VCaP (cell line): ENCODE results near the gene ADGRA3.

Experiments used
- H3K27ac ChIP-seq: fragments of 450-650 bp; 2 replicates; pipeline ENCODE4 v1.5.1; 2017
- TF ChIP-seq, protein P1 (sequence below): fragments of 450-650 bp; conservative IDR thresholded peaks from 2 replicates; pipeline ENCODE4 v1.5.1; 2017; ENCODE audit warnings: mild to moderate bottlenecking, moderate library complexity

ADGRA3 gene

GRCh38 chr4:22512306-22512705 is 3.6 kb downstream of the ADGRA3 start:
- TF ChIP-seq, protein P1, sequence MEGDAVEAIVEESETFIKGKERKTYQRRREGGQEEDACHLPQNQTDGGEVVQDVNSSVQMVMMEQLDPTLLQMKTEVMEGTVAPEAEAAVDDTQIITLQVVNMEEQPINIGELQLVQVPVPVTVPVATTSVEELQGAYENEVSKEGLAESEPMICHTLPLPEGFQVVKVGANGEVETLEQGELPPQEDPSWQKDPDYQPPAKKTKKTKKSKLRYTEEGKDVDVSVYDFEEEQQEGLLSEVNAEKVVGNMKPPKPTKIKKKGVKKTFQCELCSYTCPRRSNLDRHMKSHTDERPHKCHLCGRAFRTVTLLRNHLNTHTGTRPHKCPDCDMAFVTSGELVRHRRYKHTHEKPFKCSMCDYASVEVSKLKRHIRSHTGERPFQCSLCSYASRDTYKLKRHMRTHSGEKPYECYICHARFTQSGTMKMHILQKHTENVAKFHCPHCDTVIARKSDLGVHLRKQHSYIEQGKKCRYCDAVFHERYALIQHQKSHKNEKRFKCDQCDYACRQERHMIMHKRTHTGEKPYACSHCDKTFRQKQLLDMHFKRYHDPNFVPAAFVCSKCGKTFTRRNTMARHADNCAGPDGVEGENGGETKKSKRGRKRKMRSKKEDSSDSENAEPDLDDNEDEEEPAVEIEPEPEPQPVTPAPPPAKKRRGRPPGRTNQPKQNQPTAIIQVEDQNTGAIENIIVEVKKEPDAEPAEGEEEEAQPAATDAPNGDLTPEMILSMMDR = no peak
- H3K27ac ChIP-seq = no peak overlapping the region

DNA sequence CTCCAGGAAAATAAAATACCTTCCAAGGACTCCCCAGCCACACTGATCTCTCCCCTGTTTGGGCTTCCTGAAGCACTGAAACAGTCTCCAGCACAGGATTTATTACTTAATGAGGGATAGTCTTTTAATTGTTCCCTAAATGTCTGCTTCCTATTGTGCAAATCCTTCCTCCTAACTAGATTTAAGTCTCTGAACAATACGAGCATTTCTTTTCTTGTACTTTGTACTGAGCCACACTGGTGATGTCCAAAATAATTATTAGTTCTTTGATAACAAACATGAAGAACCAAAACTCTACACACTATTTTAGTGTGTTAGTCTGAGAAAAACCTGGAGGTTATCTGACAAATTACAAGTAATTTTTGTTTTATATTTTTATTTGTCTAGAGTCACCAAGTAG is 5.1 kb downstream of the ADGRA3 start:
- TF ChIP-seq, protein P1 = no peak
- no peak overlapping the region for H3K27ac ChIP-seq

DNA sequence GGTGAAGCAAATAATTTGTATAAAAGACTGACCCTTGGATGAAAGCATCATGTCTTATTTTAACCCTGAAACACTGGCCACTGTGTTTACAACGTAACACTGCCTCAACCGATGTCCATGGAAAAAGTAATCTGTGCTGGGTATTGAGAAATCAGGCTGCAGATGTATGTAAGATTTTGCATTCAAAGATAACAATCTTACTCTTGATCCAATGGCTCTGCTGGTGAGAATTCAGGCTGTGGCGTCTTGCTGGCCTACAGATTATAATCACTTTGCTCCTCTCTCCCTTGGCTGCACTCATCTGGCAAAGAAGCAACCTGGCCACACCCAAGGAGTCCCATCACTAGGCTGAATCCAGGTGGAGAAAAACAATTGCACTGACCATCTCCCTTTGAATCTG is 7.5 kb downstream of the ADGRA3 start:
- TF ChIP-seq, protein P1 = no peak
- H3K27ac ChIP-seq = no peak overlapping the region

GRCh38 chr4:22504922-22505321 is 10.9 kb downstream of the ADGRA3 start:
- TF ChIP-seq, protein P1 = no peak
- no peak overlapping the region for H3K27ac ChIP-seq

DNA sequence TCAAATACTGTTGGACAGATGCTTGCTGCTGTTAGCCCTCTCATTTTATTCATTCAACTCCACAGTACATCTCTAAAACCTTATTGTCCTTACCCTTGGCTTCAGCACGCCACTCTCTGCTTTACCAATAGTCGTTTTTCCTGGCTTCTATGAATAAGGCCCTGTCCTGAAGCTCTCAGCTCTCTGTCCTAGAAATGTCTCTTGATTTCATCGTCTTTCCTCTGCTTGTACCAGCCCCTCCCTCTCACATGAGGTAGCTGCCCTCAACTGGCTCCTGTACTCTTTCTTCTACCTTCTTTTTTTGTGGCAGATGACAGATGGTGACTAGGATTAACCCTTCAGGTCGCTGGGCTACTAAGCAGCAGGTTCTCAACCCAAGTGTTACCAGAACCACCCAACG is 11.4 kb downstream of the ADGRA3 start:
- no peak overlapping the region for H3K27ac ChIP-seq
- TF ChIP-seq, protein P1 = no peak

DNA sequence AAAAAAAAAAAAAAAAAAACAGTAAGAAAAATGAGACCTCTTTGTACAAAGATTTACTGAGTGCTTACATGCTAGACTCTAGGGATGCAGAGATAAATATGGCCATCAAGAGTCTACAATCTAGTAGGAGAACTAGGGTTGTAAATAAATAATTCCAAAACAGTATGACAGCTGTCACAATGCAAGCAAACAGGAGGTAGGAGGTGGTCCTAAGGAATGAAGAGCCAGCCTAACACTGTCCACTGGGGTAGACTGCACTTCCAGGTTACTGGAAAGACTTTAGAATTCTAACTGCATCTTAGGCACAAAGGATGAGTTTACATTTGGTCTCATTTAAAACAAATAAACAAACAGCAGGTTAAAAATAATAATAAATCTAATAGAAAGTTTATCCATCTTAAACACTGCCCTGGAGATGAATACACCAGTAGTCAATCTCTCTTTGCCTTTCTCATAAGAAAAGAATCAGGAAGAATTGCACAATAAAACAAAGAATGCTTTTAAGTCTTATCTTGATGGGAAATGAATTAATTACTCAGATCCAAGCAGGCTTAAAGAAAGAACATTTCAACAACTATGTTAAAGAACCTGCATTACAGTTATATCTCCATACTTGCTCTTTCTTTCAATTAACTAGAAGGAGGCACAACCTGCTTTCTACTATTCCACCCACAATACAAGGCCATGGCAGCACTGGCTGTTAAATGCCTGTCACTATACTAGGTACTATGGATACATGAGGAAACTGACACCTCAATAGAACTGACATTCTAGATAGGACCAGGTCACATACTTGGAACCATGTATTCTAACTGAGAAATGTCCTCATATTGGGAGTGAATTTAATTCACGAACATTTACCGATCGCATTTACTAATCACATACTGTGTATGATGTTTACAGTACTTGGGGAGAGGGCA is 12.7 kb downstream of the ADGRA3 start:
- TF ChIP-seq, protein P1 = no peak
- H3K27ac ChIP-seq = no peak overlapping the region

DNA sequence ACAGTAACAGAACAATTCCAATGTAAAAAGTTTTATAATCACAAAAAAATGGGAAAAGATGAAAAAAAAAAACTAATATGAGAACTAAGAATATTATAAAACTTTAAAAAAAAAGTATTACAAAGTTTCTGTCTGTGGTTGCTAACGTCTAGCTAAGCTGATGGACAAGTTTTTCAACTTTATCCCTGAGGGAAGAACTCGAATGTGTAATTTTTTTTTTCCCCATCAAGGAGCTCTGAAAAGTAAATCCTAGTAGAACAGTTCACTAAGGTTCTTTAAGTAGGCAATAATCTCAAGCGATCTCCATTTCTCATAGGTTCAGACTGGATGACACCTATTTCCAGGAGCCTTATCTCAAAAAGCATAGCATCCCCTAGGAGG is 14.2 kb downstream of the ADGRA3 start:
- H3K27ac ChIP-seq = peak overlapping the region; percentile 68; the same call in 1 of the 2 replicates
- TF ChIP-seq, protein P1 = no peak
